Mesenchymal stem cell (in vitro differentiated cells and primary cell): ENCODE measurements around the gene CDC42BPG.
A peak's percentile ranks its signal among the peaks of the same experiment; 100 is the strongest.

ENCODE experiments used
- DNase-seq: peaks from one replicate; pipeline ENCODE4 v3.0.0-alpha.2; 2013
- H2AFZ ChIP-seq: one replicate; pipeline ENCODE4 v1.6.1; 2013; ENCODE audit warnings: low read depth, mild to moderate bottlenecking, control low read depth, inconsistent platforms, low read length, moderate library complexity
- H2AK5ac ChIP-seq: 2 replicates; pipeline ENCODE4 v1.6.1; 2013; ENCODE audit warnings: low read length, moderate library complexity, mild to moderate bottlenecking, inconsistent platforms; ENCODE audit not compliant: severe bottlenecking
- H2BK120ac ChIP-seq: one replicate; pipeline ENCODE4 v1.6.1; 2013; ENCODE audit warnings: low read depth, mild to moderate bottlenecking, inconsistent platforms, low read length, moderate library complexity
- H2BK12ac ChIP-seq, 2 experiments: one replicate each; pipeline ENCODE4 v1.6.1; 2013; ENCODE audit warnings: inconsistent platforms in 2 of 2, low read length in 2 of 2, mild to moderate bottlenecking in 2 of 2, moderate library complexity in 2 of 2, control low read depth in 1 of 2
- H2BK15ac ChIP-seq: one replicate; pipeline ENCODE4 v1.6.1; 2013; ENCODE audit warnings: mild to moderate bottlenecking, low read depth, inconsistent platforms; ENCODE audit not compliant: poor library complexity, severe bottlenecking
- H2BK5ac ChIP-seq: 2 replicates; pipeline ENCODE4 v1.6.1; 2013; ENCODE audit warnings: low read depth, mild to moderate bottlenecking, low read length, control low read depth, inconsistent platforms; ENCODE audit not compliant: poor library complexity, severe bottlenecking
- H3K14ac ChIP-seq, 2 experiments: one replicate each; pipeline ENCODE4 v1.6.1; 2013; ENCODE audit warnings: inconsistent platforms in 2 of 2, low read length in 2 of 2, control low read depth in 1 of 2, mild to moderate bottlenecking in 1 of 2, moderate library complexity in 1 of 2
- H3K18ac ChIP-seq, 2 experiments: one replicate each; pipeline ENCODE4 v1.6.1; 2013; ENCODE audit warnings: inconsistent platforms in 2 of 2, low read length in 2 of 2, control low read depth in 1 of 2, low read depth in 1 of 2, mild to moderate bottlenecking in 1 of 2
- H3K23ac ChIP-seq, 2 experiments: one replicate each; pipeline ENCODE4 v1.6.1; 2013; ENCODE audit warnings: inconsistent platforms in 2 of 2, low read length in 2 of 2, mild to moderate bottlenecking in 2 of 2, moderate library complexity in 2 of 2, control low read depth in 1 of 2
- H3K27ac ChIP-seq: 2 replicates; pipeline ENCODE4 v1.5.1; 2013; ENCODE audit warnings: mild to moderate bottlenecking, moderate library complexity, low read length, control low read depth, inconsistent platforms; ENCODE audit not compliant: poor library complexity, severe bottlenecking
- H3K27me3 ChIP-seq, 2 experiments: 2 replicates each; pipeline versions ENCODE4 v1.6.1 to v1.7.0; 2013; ENCODE audit warnings: low read length in 2 of 2, mild to moderate bottlenecking in 2 of 2, moderate library complexity in 2 of 2, control low read depth in 1 of 2, inconsistent platforms in 1 of 2; ENCODE audit not compliant: control insufficient read depth in 1 of 2, insufficient read depth in 1 of 2
- H3K36me3 ChIP-seq, 2 experiments: 2 replicates each; pipeline versions ENCODE4 v1.6.1 to v1.7.0; 2013; ENCODE audit warnings: low read length in 2 of 2, control low read depth in 1 of 2, inconsistent platforms in 1 of 2, low read depth in 1 of 2, mild to moderate bottlenecking in 1 of 2; ENCODE audit not compliant: insufficient read depth in 2 of 2, control insufficient read depth in 1 of 2
- H3K4ac ChIP-seq, 2 experiments: one replicate each; pipeline ENCODE4 v1.6.1; 2013; ENCODE audit warnings: inconsistent platforms in 2 of 2, low read length in 2 of 2, mild to moderate bottlenecking in 2 of 2, moderate library complexity in 2 of 2, control low read depth in 1 of 2, low read depth in 1 of 2
- H3K4me1 ChIP-seq: 2 replicates; pipeline ENCODE4 v1.6.1; 2013; ENCODE audit warnings: low read depth, low read length, control low read depth; ENCODE audit not compliant: control insufficient read depth, insufficient read depth
- H3K4me2 ChIP-seq: 2 replicates; pipeline ENCODE4 v1.6.1; 2013; ENCODE audit warnings: low read length, mild to moderate bottlenecking, inconsistent platforms; ENCODE audit not compliant: poor library complexity, severe bottlenecking
- H3K4me3 ChIP-seq, 2 experiments: 2 replicates each; pipeline versions ENCODE4 v1.5.1 to v1.7.0; 2013; ENCODE audit warnings: low read length in 2 of 2, mild to moderate bottlenecking in 2 of 2, control low read depth in 1 of 2, low read depth in 1 of 2; ENCODE audit not compliant: insufficient read depth in 1 of 2
- H3K79me1 ChIP-seq: replicated peaks from 2 replicates; pipeline ENCODE4 v1.6.1; 2013; ENCODE audit warnings: mild to moderate bottlenecking, control low read depth, low read length, inconsistent platforms; ENCODE audit not compliant: poor library complexity, severe bottlenecking
- H3K9ac ChIP-seq: 2 replicates; pipeline ENCODE4 v1.7.0; 2013; ENCODE audit warnings: mild to moderate bottlenecking, low read length, moderate library complexity
- H3K9me3 ChIP-seq: 2 replicates; pipeline ENCODE4 v1.7.0; 2013; ENCODE audit warnings: mild to moderate bottlenecking, low read length; ENCODE audit not compliant: control insufficient read depth
- H4K8ac ChIP-seq: one replicate; pipeline ENCODE4 v1.6.1; 2013; ENCODE audit warnings: inconsistent platforms, mild to moderate bottlenecking, low read length, moderate library complexity
- H4K91ac ChIP-seq: one replicate; pipeline ENCODE4 v1.6.1; 2013; ENCODE audit warnings: mild to moderate bottlenecking, low read length, inconsistent platforms
- WGBS: methylation state at CpG from one replicate; pipeline ENCODE4 v1.1.7; 2013; ENCODE audit warnings: mixed read lengths; 5-methylcytosine and 5-hydroxymethylcytosine counted together

Gene CDC42BPG

GRCh38 chr11:64810271-64810890 lies 34.1 kb downstream of the CDC42BPG start, which contains the start of gene MEN1:
Gene MEN1, minus strand, starts transcription at chr11:64810551. Its CDS starts 442 bp downstream, at chr11:64810109.
- H3K27me3 ChIP-seq, result no peaks in the 10 kb centered on the region
- DNase-seq, result peak; percentile 96
- H3K79me1 ChIP-seq, result peaks cover 27% of the 10 kb centered on the region
- peaks cover 27 to 30% of the 10 kb centered on the region in 2 experiments for H3K36me3 ChIP-seq
- H3K27ac ChIP-seq, result peak within 1 kb of the TSS; percentile 11
- H2BK12ac ChIP-seq, result no peak within 1 kb of the TSS
- no peak within 1 kb of the TSS for H2AK5ac ChIP-seq
- H3K18ac ChIP-seq, result peak within 1 kb of the TSS; percentile 40
- under 1% methylated on average over 41 of the region's 46 CpGs for WGBS
- H3K9me3 ChIP-seq, result no peaks in the 10 kb centered on the region
- no peak within 1 kb of the TSS for H4K91ac ChIP-seq
- peak within 1 kb of the TSS; percentile 89 for H3K9ac ChIP-seq
- peak within 1 kb of the TSS; percentile 66 for H2AFZ ChIP-seq
- peaks cover 14% of the 10 kb centered on the region for H3K4me1 ChIP-seq
- no peak within 1 kb of the TSS for H2BK120ac ChIP-seq
- peak within 1 kb of the TSS in 1 of 2 experiments; percentile 63 for H3K4ac ChIP-seq
- peak within 1 kb of the TSS; percentile 94 for H4K8ac ChIP-seq
- H3K23ac ChIP-seq, result peak within 1 kb of the TSS in 1 of 2 experiments; percentile 28
- H2BK15ac ChIP-seq, result peak within 1 kb of the TSS; percentile 55
- H2BK5ac ChIP-seq, result no peak within 1 kb of the TSS
- peak within 1 kb of the TSS in 1 of 2 experiments; percentile 13 for H3K14ac ChIP-seq
- peak within 1 kb of the TSS; percentile 86 for H3K4me2 ChIP-seq
- H3K4me3 ChIP-seq, result peak within 1 kb of the TSS; percentile 78 to 89

GRCh38 chr11:64809781-64810241 lies 34.6 kb downstream of the CDC42BPG start:
- Histone ChIP-seq H3K9ac (peak overlapping the region; percentile 89), H2BK12ac (no peak overlapping the region), H3K36me3 (peaks cover 33 to 36% of the 10 kb centered on the region in 2 experiments), H2AFZ (peak overlapping the region; percentile 66), H2BK120ac (no peak overlapping the region), H3K4me3 (peak overlapping the region; percentile 78 to 89), H3K4ac (no peak overlapping the region), H3K23ac (peak overlapping the region in 1 of 2 experiments; percentile 28), H2BK5ac (no peak overlapping the region), H3K4me2 (peak overlapping the region; percentile 86), H3K18ac (peak overlapping the region; percentile 40), H3K27ac (no peak overlapping the region), H4K91ac (no peak overlapping the region), H4K8ac (peak overlapping the region; percentile 76), H3K79me1 (peaks cover 32% of the 10 kb centered on the region), H2BK15ac (peak overlapping the region; percentile 55), H3K14ac (peak overlapping the region in 1 of 2 experiments; percentile 13), H2AK5ac (no peak overlapping the region), H3K27me3 (no peaks in the 10 kb centered on the region), H3K9me3 (no peaks in the 10 kb centered on the region), H3K4me1 (peaks cover 14% of the 10 kb centered on the region)
- 6% methylated on average over 42 of the region's 44 CpGs for WGBS
- peak; percentile 23 for DNase-seq

GRCh38 chr11:64805481-64805880 lies 39.0 kb downstream of the CDC42BPG start:
- WGBS, result 93% methylated on average over 9 of the region's 9 CpGs

GRCh38 chr11:64804346-64805210 lies 39.9 kb downstream of the CDC42BPG start:
- Histone ChIP-seq H2AK5ac (no peak overlapping the region), H2BK12ac (no peak overlapping the region), H3K27ac (no peak overlapping the region), H2AFZ (no peak overlapping the region), H3K18ac (no peak overlapping the region), H3K4me2 (peak overlapping the region; percentile 88), H3K9ac (peak overlapping the region; percentile 85), H2BK5ac (no peak overlapping the region), H3K79me1 (peaks cover 33% of the 10 kb centered on the region), H2BK120ac (no peak overlapping the region), H3K4ac (no peak overlapping the region), H4K91ac (no peak overlapping the region), H3K36me3 (peaks cover 46 to 60% of the 10 kb centered on the region in 2 experiments), H3K23ac (no peak overlapping the region), H4K8ac (no peak overlapping the region), H2BK15ac (no peak overlapping the region), H3K9me3 (no peaks in the 10 kb centered on the region), H3K27me3 (no peaks in the 10 kb centered on the region), H3K4me1 (peaks cover 31% of the 10 kb centered on the region), H3K4me3 (peak overlapping the region in 1 of 2 experiments; percentile 85), H3K14ac (no peak overlapping the region)
- 91% methylated on average over 39 of the region's 41 CpGs for WGBS
- DNase-seq, result peak; percentile 15

More at GRCh38 chr11:64805481-64805880, 39.0 kb downstream of the CDC42BPG start:
- no peak overlapping the region for H2AK5ac ChIP-seq
- peaks cover 29% of the 10 kb centered on the region for H3K4me1 ChIP-seq
- no peak overlapping the region for H3K27ac ChIP-seq
- H2BK12ac ChIP-seq, result no peak overlapping the region
- no peak overlapping the region for H4K8ac ChIP-seq
- no peak overlapping the region for H3K9ac ChIP-seq
- H3K9me3 ChIP-seq, result no peaks in the 10 kb centered on the region
- no peak overlapping the region for H3K4me3 ChIP-seq
- no peak overlapping the region for H2BK5ac ChIP-seq
- no peak for DNase-seq
- no peak overlapping the region for H3K4ac ChIP-seq
- peaks cover 44 to 52% of the 10 kb centered on the region in 2 experiments for H3K36me3 ChIP-seq
- peaks cover 37% of the 10 kb centered on the region for H3K79me1 ChIP-seq
- no peak overlapping the region for H3K4me2 ChIP-seq
- no peaks in the 10 kb centered on the region for H3K27me3 ChIP-seq
- no peak overlapping the region for H2BK15ac ChIP-seq
- no peak overlapping the region for H4K91ac ChIP-seq
- no peak overlapping the region for H3K14ac ChIP-seq
- H2AFZ ChIP-seq, result no peak overlapping the region
- H3K18ac ChIP-seq, result no peak overlapping the region
- H3K23ac ChIP-seq, result no peak overlapping the region
- no peak overlapping the region for H2BK120ac ChIP-seq
